Activated naive CD8-positive, alpha-beta T cell treated with anti-CD3 and anti-CD28 coated beads for 36 hours (primary cell): ENCODE results near the gene MAGI1. TPM values are rescaled to one million over a fixed set of nuclear protein-coding genes. Genes with fewer than 3 reads are reported as not detected.

Source experiments
- DNase-seq: peaks from one replicate; pipeline ENCODE4 v3.0.0; 2021
- H3K27ac Mint-ChIP-seq: one replicate; pipeline ENCODE4 v1.8.0; 2022; ENCODE audit warnings: mild to moderate bottlenecking, moderate library complexity, mixed read lengths
- H3K27me3 Mint-ChIP-seq: one replicate; pipeline ENCODE4 v1.8.0; 2022; ENCODE audit warnings: mild to moderate bottlenecking, mixed read lengths
- H3K36me3 Mint-ChIP-seq: one replicate; pipeline ENCODE4 v1.8.0; 2021; ENCODE audit warnings: mild to moderate bottlenecking, mixed read lengths
- H3K4me1 Mint-ChIP-seq: one replicate; pipeline ENCODE4 v1.8.0; 2021; ENCODE audit warnings: mixed read lengths
- H3K4me3 Mint-ChIP-seq: one replicate; pipeline ENCODE4 v1.8.0; 2022; ENCODE audit warnings: mild to moderate bottlenecking, moderate library complexity, mixed read lengths
- H3K9me3 Mint-ChIP-seq: one replicate; pipeline ENCODE4 v1.8.0; 2022; ENCODE audit warnings: mixed read lengths
- total RNA-seq, 2 experiments: library from RNA; stranded (reverse); gene quantifications; one replicate each; pipeline ENCODE4 v1.2.3, GENCODE V29; 2021

Gene MAGI1
- total RNA-seq, 2 experiments from 2014 or later = 0.12 to 0.16 TPM

DNA sequence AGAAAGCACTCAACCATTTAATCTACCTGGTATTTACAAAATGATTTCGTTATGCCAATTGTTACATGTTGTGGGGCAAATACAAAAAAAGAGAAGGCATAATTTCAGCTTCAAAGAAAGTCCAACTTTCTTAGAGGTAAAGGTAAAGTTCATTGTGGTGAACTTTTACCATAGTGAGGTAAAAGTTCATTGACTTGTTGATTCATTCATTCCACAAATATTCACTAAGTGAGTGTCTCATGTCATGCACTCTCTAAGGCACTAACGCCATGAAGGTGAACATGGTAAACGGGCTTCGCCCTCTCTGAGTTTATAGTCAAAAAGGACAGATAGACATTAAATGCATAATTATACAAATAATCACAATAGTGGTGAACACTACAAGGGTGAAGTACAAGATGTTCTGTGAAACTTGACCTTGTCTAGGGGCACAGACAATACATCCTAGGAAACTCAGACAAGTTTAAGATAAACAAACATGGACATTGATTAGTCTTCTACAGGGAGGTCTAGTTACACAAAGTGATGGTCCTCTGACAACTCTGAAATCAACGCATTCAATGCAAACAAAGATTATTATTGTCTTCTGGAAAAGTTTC is 378.6 kb downstream of the MAGI1 start:
- Mint-ChIP-seq H3K9me3 (peaks cover 3% of the 10 kb centered on the region), H3K27ac (no peak overlapping the region), H3K4me3 (no peak overlapping the region), H3K4me1 (no peaks in the 10 kb centered on the region), H3K36me3 (no peaks in the 10 kb centered on the region), H3K27me3 (no peaks in the 10 kb centered on the region)
- no peak for DNase-seq

DNA sequence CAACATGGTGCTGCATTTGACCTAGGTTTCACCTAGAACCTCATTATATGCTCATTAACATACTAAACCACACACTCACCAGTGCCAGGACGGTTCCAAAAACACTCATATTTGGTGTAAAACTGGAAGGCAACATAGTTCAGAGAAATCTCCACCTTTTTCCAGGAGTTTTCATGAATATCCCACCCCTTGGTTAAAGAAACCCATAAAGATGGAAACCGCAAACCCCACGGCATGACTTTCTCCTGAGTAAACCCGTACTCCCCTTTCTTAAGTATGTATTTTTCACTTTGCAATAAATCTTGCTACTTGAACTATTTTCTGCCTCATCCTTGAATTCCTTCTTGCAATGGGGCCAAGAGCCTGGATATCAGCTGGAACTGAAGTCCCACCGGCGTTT is 379.3 kb downstream of the MAGI1 start:
- Mint-ChIP-seq H3K4me1 (no peaks in the 10 kb centered on the region), H3K9me3 (peaks cover 3% of the 10 kb centered on the region), H3K27ac (no peak overlapping the region), H3K27me3 (no peaks in the 10 kb centered on the region), H3K36me3 (no peaks in the 10 kb centered on the region), H3K4me3 (no peak overlapping the region)
- no peak for DNase-seq

DNA sequence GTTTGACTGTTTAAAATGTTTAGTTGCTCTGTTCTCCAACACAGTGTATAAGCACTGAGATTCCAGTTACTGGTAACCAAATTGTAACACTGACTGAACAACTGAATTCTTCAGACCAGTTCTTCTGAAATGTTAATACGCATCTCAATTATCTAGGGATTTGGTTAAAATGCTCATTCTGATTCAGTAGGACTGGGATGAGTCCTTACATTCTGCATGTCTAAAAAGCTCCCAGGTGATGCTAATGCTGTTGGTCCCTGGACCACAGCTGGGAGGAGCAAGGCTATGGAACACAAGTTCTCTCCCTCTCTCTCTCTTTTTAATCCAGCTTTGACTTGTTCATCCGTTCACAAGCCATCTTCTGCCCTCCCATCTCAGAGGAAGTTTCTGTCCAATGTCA is 380.3 kb downstream of the MAGI1 start:
- Mint-ChIP-seq H3K27me3 (no peaks in the 10 kb centered on the region), H3K36me3 (no peaks in the 10 kb centered on the region), H3K4me3 (no peak overlapping the region), H3K4me1 (no peaks in the 10 kb centered on the region), H3K9me3 (peaks cover 3% of the 10 kb centered on the region), H3K27ac (no peak overlapping the region)
- DNase-seq = no peak

DNA sequence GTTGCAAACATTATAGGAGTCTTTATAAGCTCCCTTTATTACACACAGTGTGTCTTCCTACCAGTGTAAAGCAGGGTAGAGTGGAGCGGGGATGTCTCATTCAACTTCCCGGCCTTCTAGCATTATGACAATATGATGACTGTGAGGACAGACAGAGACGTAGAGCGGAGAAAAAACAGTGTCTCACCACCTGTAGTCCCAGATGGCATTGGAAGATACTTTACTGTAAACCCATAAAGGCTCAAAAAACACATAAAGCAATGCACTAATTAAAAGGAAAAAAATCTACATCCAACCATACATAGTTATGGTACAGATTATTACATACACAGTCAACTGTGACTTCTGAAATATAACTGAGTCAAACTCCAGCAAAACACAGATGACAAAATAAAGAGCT is 383.7 kb downstream of the MAGI1 start:
- Mint-ChIP-seq H3K27ac (no peak overlapping the region), H3K4me3 (no peak overlapping the region), H3K9me3 (peaks cover 5% of the 10 kb centered on the region), H3K36me3 (no peaks in the 10 kb centered on the region), H3K4me1 (no peaks in the 10 kb centered on the region), H3K27me3 (no peaks in the 10 kb centered on the region)
- DNase-seq = no peak

DNA sequence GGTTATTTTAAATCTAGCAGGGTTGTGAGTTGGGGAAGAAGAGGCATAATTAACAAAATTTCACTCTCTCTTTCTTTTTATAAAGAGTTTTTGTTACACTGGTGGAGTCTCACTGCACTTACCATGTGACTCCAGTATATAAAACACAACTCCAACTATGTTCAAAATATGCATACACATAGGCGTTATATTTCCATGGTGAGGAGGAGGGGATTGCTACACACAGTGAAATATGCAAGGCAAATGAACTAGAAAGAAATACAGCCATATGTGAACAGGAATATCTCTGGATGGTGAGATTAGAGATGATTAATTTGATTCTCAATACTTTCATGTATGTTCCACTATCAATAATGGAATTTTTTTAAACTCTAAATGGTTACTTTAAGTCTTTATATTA is 385.0 kb downstream of the MAGI1 start:
- Mint-ChIP-seq H3K36me3 (no peaks in the 10 kb centered on the region), H3K4me1 (no peaks in the 10 kb centered on the region), H3K27me3 (no peaks in the 10 kb centered on the region), H3K4me3 (no peak overlapping the region), H3K27ac (no peak overlapping the region), H3K9me3 (peaks cover 2% of the 10 kb centered on the region)
- no peak for DNase-seq

DNA sequence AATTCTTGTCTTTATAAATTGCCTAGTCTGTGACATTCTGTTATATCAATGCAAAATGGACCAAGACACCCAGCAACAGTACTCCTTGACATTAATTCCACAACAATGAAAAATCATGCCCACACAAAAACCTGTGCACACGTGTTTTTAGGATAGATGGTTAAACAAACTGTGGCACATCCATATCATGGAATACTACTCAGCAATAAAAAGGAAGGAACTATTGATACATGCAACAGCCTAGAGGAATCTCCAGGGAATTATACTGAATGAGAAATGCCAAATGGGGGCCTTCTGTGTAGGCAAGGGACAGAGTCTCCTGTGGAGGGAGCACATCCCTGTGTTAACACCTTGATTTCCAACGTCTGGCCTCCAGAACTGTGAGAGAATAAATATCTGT is 388.5 kb downstream of the MAGI1 start:
- Mint-ChIP-seq H3K27ac (no peak overlapping the region), H3K4me3 (no peak overlapping the region), H3K36me3 (no peaks in the 10 kb centered on the region), H3K27me3 (no peaks in the 10 kb centered on the region), H3K4me1 (no peaks in the 10 kb centered on the region), H3K9me3 (peaks cover 10% of the 10 kb centered on the region)
- no peak for DNase-seq

DNA sequence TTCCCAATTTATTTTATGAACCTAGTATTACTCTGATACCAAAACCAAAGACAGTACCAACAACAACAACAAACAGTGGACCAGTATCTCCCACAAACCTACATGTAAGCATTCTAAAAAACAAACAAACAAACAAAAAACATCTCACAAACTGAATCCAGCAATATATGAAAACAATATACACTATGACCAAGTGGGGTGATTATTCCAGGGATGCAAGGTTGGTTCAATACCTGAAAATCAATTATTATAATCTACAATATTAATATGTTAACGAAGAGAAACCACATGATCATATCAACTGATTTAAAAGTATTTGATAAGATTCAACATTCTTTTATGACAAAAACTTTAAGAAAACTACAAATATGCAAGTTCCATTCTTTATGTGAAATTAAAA is 391.3 kb downstream of the MAGI1 start:
- Mint-ChIP-seq H3K36me3 (no peaks in the 10 kb centered on the region), H3K9me3 (peaks cover 13% of the 10 kb centered on the region), H3K4me3 (no peak overlapping the region), H3K27me3 (no peaks in the 10 kb centered on the region), H3K27ac (no peak overlapping the region), H3K4me1 (no peaks in the 10 kb centered on the region)
- DNase-seq = no peak

DNA sequence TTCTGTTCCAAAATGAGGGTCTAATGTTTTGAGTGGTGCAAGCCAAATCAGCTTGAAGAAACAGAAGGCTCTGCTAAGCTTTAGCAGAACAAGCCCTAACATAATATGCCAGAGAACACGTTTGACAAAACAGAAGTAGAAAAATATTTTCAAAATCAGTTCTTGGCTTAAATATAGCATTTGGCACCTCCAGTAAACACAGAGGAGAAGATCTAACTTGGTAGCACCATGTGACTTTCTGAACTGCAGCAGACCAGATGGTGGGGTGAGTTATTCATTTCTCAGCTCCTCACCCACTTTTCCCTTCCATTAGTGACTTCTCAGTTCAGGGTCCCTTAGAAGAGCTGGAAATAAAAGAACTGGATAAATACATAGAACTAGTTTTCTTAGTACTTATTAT is 395.8 kb downstream of the MAGI1 start:
- H3K4me1 Mint-ChIP-seq = no peaks in the 10 kb centered on the region
- H3K9me3 Mint-ChIP-seq = peaks cover 10% of the 10 kb centered on the region

DNA sequence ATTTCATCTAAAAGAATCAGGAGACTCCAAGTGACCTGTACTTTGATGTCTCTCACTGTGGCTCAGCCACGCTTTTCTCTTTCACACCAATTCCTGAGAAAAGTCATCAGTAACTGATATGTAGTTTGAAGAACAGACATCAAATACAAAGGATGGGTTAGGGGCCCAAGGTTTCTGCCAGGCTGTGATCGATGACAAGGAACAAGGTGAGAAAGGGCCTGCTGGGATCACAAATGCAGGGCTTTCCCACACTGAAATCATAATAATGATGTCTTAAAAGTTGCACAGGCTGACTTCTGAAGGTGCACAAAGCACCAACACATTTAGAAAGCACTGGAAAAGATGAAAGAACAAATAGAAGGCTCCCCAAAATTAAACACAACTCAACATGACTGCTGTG is 396.9 kb downstream of the MAGI1 start:
- Mint-ChIP-seq H3K4me1 (no peaks in the 10 kb centered on the region), H3K27ac (no peak overlapping the region), H3K4me3 (no peak overlapping the region), H3K9me3 (peaks cover 8% of the 10 kb centered on the region), H3K27me3 (no peaks in the 10 kb centered on the region), H3K36me3 (no peaks in the 10 kb centered on the region)
- no peak for DNase-seq

More for the DNA sequence above, 395.8 kb downstream of the MAGI1 start:
- DNase-seq = no peak
- Mint-ChIP-seq H3K27ac (no peak overlapping the region), H3K36me3 (no peaks in the 10 kb centered on the region), H3K27me3 (no peaks in the 10 kb centered on the region), H3K4me3 (no peak overlapping the region)

DNA sequence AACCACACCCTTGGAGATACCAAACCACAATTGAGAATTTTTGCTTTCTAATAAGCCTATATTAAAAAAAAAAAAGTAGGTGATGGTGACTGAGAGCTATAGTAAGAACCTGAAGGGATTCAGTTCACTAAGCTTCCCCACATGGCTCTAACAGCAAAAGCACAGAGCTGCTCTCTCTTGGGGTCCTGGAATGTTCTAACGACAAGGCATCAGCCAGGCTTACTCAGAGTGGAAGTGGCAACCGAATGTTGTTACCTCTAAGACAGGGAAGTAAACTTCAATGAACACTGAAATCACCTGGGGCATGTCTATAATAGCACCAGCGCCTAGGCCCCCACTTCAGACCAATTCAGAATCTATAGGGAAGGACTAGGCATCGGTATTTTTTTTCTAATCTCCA is 397.7 kb downstream of the MAGI1 start:
- no peak for DNase-seq
- no peak overlapping the region for H3K27ac Mint-ChIP-seq
- H3K9me3 Mint-ChIP-seq = peaks cover 6% of the 10 kb centered on the region
- no peak overlapping the region for H3K4me3 Mint-ChIP-seq
- H3K4me1 Mint-ChIP-seq = no peaks in the 10 kb centered on the region
- no peaks in the 10 kb centered on the region for H3K36me3 Mint-ChIP-seq
- H3K27me3 Mint-ChIP-seq = no peaks in the 10 kb centered on the region

DNA sequence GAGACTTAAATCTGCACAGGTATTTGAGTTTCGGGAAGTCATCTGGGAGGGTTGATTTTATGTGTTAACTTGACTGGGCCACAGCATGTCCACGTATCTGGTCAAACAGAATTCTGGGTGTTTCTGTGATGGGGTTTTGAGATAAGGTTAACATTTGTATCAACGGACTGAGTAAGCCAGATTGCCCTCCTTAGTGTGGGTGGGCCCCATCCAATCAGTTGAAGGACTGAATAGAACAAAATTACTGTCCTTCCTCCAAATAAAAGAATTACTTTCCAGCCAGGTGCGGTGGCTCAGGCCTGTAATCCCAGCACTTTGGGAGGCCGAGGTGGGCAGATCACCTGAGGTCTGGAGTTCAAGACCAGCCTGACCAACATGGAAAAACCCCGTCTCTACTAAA is 399.3 kb downstream of the MAGI1 start:
- H3K4me1 Mint-ChIP-seq = no peaks in the 10 kb centered on the region
- no peaks in the 10 kb centered on the region for H3K36me3 Mint-ChIP-seq
- H3K27me3 Mint-ChIP-seq = no peaks in the 10 kb centered on the region
- H3K4me3 Mint-ChIP-seq = no peak overlapping the region
- H3K9me3 Mint-ChIP-seq = peaks cover 4% of the 10 kb centered on the region
- no peak for DNase-seq
- H3K27ac Mint-ChIP-seq = no peak overlapping the region

DNA sequence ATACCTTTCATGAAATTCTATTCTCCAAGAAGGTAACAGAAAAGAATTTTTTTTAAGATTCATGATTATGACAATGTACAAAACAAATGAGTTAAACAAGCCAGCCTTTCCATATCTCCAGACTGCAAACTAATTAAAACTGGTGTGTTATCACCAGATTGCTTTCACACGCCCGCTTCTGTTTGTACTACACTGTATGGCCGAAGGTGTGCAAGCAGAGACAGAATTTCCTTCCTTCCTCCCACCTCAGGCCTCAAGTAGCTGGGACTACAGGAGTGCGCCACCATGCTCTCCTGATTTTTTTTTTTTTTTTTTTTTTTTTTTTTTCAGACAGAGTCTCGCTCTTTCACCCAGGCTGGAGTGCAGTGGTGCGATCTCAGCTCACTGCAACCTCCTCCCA is 400.4 kb downstream of the MAGI1 start:
- Mint-ChIP-seq H3K9me3 (peaks cover 2% of the 10 kb centered on the region), H3K27ac (no peak overlapping the region), H3K4me3 (no peak overlapping the region), H3K27me3 (no peaks in the 10 kb centered on the region), H3K36me3 (no peaks in the 10 kb centered on the region), H3K4me1 (no peaks in the 10 kb centered on the region)
- DNase-seq = no peak

DNA sequence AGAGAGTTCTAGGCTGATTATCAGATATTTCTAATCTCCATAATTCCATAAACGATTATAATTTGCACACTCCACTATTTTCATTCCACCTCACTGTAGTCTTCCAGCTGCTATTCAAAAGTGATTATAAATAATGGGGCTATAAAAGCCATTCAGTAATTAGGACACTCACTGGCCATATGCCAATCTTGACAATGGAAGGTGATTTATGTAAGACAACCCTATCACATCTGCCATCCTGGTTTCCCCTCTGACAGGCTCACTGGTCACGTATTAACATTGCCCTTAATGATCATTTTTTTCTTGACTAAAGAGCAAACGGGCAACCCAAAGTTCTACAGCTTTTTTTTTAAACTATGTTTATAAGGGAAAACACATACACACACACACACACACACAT is 402.4 kb downstream of the MAGI1 start:
- Mint-ChIP-seq H3K36me3 (no peaks in the 10 kb centered on the region), H3K4me1 (no peaks in the 10 kb centered on the region), H3K4me3 (no peak overlapping the region), H3K27me3 (no peaks in the 10 kb centered on the region), H3K9me3 (peaks cover 2% of the 10 kb centered on the region), H3K27ac (no peak overlapping the region)
- DNase-seq = no peak

DNA sequence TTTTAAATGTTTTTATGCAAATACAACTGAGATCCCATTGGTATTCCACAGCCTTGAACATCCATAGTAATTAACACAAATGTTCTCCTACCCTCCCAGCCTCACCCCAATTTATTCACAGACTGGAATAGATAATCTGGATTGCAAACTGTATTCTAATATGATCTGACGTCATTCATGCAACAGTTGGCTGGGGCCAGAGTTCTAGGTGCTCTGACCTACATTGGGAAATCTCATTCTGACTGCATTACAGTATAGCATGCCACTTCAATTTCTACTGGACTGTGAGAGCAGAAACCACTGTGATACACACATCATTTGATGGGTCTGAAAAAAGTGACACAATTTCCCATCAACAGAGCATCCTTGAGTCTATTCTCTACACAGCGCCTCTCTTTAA is 403.1 kb downstream of the MAGI1 start:
- no peaks in the 10 kb centered on the region for H3K36me3 Mint-ChIP-seq
- DNase-seq = no peak
- H3K9me3 Mint-ChIP-seq = peaks cover 2% of the 10 kb centered on the region
- no peak overlapping the region for H3K4me3 Mint-ChIP-seq
- H3K27me3 Mint-ChIP-seq = no peaks in the 10 kb centered on the region
- H3K4me1 Mint-ChIP-seq = no peaks in the 10 kb centered on the region
- no peak overlapping the region for H3K27ac Mint-ChIP-seq

DNA sequence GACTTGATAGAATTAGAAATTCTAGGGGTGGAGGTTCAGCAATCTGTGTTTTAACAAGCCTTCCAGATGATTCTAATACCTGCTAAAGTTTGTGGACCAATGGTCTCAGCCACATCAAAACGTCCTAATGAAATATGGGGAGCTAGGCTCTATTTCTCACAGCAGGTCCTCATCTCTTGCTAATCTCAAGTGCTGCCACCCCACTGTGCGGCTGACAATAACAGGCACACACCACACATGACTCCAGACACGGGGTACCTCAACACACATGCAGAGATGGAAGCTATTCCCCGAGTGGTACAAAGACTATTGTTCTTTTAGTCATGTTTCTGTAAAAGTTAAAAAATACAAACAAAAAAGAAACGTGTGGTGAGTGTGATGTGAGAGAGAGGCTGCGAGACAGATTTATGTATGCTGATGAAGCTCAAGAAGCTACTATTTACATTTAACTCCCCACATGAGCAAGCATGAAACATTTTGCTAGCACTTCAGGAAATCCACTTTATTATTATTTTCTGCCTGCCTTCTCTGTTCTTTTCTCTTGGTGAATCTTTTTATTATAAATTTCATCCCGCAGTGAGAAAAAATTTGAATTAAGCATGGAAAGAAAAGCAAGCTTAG is 405.6 kb downstream of the MAGI1 start:
- H3K4me1 Mint-ChIP-seq = no peaks in the 10 kb centered on the region
- H3K27me3 Mint-ChIP-seq = no peaks in the 10 kb centered on the region
- no peak for DNase-seq
- H3K36me3 Mint-ChIP-seq = no peaks in the 10 kb centered on the region
- no peak overlapping the region for H3K4me3 Mint-ChIP-seq
- no peaks in the 10 kb centered on the region for H3K9me3 Mint-ChIP-seq
- no peak overlapping the region for H3K27ac Mint-ChIP-seq

DNA sequence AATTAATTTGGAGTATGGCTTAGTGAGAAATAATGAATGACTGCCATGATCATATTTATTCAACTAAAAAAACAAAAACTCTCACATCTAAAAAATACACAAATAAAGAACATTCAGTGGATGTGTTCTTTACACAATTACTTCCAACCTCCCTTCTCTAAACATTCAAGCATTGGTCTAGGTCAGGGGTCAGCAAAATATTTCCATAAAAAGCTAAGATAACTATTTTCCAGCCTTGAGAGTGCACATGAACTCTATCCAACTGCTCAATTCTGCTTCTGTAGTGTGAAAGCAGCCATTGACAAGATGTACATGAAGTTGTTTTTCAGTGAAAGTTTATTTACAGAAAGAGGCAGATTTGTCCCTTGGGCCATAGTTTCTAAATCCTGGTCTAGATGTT is 406.3 kb downstream of the MAGI1 start:
- no peaks in the 10 kb centered on the region for H3K27me3 Mint-ChIP-seq
- H3K4me3 Mint-ChIP-seq = no peak overlapping the region
- no peaks in the 10 kb centered on the region for H3K9me3 Mint-ChIP-seq
- DNase-seq = no peak
- no peaks in the 10 kb centered on the region for H3K36me3 Mint-ChIP-seq
- no peaks in the 10 kb centered on the region for H3K4me1 Mint-ChIP-seq
- H3K27ac Mint-ChIP-seq = no peak overlapping the region
